Spinal cord (tissue), 10 donors: ENCODE results near the gene SEMA3G. TPM values are rescaled to one million over a fixed set of nuclear protein-coding genes. Genes with fewer than 3 reads are reported as not detected.

ENCODE experiments used
- DNase-seq, 6 donors: peaks; one replicate each; pipeline versions ENCODE4 v3.0.0 to v3.0.0-alpha.2; 2013 to 2015; ENCODE audit warnings: low spot score in 6 of 6, low read depth in 4 of 6
- H3K27ac ChIP-seq: one replicate; pipeline ENCODE4 v1.5.1; 2013; ENCODE audit warnings: low read depth, low read length, control low read depth
- H3K27me3 ChIP-seq: one replicate; pipeline ENCODE4 v1.6.1; 2013; ENCODE audit warnings: low read length; ENCODE audit not compliant: control insufficient read depth, insufficient read depth
- H3K36me3 ChIP-seq: one replicate; pipeline ENCODE4 v1.6.1; 2013; ENCODE audit warnings: low read length; ENCODE audit not compliant: control insufficient read depth, insufficient read depth
- H3K4me1 ChIP-seq: one replicate; pipeline ENCODE4 v1.6.1; 2013; ENCODE audit warnings: low read length; ENCODE audit not compliant: control insufficient read depth, insufficient read depth
- H3K4me3 ChIP-seq: one replicate; pipeline ENCODE4 v1.5.1; 2013; ENCODE audit warnings: low read depth, low read length, control low read depth
- H3K9me3 ChIP-seq: one replicate; pipeline ENCODE4 v1.6.1; 2013; ENCODE audit warnings: low read length; ENCODE audit not compliant: control insufficient read depth, insufficient read depth
- WGBS: methylation state at CpG from one replicate; pipeline ENCODE4 v1.1.5; 2013; ENCODE audit warnings: missing lambda C conversion rate; ENCODE audit not compliant: insufficient coverage; 5-methylcytosine and 5-hydroxymethylcytosine counted together
- polyA plus RNA-seq, 2 donors: library from polyadenylated mRNA; unstranded; fragments of 120-200 nt; gene quantifications; one replicate each; pipeline ENCODE4 v1.2.1, GENCODE V29; 2013; ENCODE audit not compliant: insufficient read length in 2 of 2
- total RNA-seq, 2 donors: library from RNA; depleted of rRNA in 1 of 2; stranded (reverse); fragments of 120-200 nt in 1 of 2; fragments of >200 nt in 1 of 2; gene quantifications; one replicate each; pipeline versions ENCODE4 v1.2.3 to v1.2.4, GENCODE V29; 2013 to 2014
- donor health status: healthy.

SEMA3G gene
- total and polyA plus RNA-seq, 4 donors, result 6.3 to 26.6 (median 18.9) TPM

DNA sequence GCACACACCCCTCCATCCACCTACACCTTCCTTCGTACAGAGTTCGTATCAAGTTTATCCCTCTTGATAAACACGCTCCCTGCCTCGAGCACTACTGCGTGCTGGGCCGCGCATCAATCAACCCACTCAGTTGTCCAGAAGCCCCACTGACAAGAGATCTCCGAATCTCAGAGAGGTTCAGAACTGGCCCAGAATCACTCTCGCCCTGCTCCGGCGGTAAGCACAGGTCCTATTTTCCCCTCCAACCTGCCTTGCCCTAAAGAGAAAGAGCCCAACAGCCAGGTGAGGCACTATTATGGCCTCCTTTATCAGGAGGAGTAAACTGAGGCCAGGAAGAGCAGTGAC, 10.0 kb upstream of the SEMA3G start:
- Histone ChIP-seq H3K4me3 (peak overlapping the region; percentile 93), H3K4me1 (peaks cover 33% of the 10 kb centered on the region), H3K27me3 (no peaks in the 10 kb centered on the region), H3K27ac (peak overlapping the region; percentile 91), H3K36me3 (peaks cover 23% of the 10 kb centered on the region), H3K9me3 (no peaks in the 10 kb centered on the region)
- no peak for DNase-seq
- 61% methylated on average over 8 of the region's 11 CpGs for WGBS

DNA sequence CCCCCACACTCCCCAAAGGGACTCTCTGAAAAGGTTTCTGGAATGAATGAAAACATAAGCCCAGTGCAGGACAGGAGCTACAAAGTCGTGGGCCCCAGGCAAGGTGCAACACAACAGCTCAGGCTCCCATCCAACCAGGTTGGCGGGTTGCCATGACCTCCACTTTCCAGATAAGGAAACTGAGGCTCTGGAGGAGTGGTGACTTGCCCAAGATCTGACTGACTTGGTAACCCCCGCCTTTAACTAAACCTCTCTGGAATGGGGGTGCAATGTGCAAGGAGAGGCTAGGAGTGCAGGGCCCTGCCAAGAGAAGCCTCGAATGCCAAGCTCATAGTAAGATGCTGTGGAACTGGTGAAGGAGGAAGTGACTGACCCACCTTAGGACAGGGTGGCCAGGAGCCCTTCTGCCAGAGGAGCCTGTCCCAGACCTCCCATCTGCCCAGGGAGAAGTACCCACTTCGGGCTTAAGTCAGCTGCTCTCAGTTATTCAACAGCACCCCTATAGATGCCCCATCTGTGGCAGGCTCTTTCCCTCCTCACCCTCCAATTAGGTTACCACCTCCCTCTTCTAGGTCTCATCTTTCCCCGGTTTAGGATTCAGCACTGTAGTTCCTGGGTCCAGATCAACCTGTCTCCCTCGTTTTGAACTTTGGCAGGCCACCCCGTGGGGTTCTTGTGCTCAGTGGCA, 9.5 kb upstream of the SEMA3G start:
- Histone ChIP-seq H3K4me1 (peaks cover 33% of the 10 kb centered on the region), H3K36me3 (peaks cover 20% of the 10 kb centered on the region), H3K27ac (peak overlapping the region; percentile 91), H3K27me3 (no peaks in the 10 kb centered on the region), H3K4me3 (no peak overlapping the region), H3K9me3 (no peaks in the 10 kb centered on the region)
- WGBS, result 74% methylated on average over 6 of the region's 8 CpGs
- no peak for DNase-seq

DNA sequence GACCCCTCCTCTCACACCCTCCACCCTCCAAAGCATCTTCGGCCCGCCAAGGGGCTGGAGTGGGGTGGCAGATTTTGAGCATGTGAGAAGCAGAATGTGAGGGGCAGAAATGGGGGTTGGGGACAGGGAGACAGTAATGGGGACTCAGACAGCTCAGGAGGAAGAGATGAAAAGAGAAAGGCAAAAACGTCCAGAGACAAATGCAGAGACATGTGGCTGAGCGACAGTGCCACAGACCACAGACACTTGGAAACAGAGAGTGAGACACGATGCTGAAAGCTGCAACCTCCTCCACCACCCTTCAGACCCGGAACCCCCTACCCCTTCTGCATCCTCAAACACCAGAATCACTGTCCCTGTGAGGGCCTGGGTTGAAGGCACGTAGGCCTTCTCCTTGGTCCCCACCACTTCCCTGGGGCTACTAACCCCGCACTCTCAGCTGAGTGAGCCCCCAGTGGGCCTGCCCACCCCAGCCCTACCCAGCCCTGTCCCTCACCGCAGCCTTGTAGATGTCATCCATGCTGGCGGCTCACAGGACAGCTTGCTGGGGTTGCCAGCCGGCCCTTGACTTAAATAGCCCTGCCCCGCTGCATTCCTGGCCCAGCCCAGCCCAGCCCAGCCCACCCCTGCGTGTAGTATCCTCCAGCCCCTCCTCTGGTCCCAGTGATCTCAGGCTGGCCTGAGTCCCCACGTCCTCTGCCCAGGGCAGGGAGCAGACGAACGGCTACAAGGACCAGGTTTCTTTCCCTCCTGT, 8.8 kb upstream of the SEMA3G start, which contains the start of gene TNNC1:
TNNC1 (minus strand) TSS at position 546 of the 754 bp plus-strand sequence; CDS start at position 520, 26 bp downstream.
- H3K36me3 ChIP-seq, result peaks cover 13% of the 10 kb centered on the region
- DNase-seq, result no peak
- peak within 1 kb of the TSS; percentile 91 for H3K27ac ChIP-seq
- no peaks in the 10 kb centered on the region for H3K27me3 ChIP-seq
- WGBS, result 58% methylated on average over 12 of the region's 16 CpGs
- no peaks in the 10 kb centered on the region for H3K9me3 ChIP-seq
- no peak within 1 kb of the TSS for H3K4me3 ChIP-seq
- peaks cover 33% of the 10 kb centered on the region for H3K4me1 ChIP-seq

DNA sequence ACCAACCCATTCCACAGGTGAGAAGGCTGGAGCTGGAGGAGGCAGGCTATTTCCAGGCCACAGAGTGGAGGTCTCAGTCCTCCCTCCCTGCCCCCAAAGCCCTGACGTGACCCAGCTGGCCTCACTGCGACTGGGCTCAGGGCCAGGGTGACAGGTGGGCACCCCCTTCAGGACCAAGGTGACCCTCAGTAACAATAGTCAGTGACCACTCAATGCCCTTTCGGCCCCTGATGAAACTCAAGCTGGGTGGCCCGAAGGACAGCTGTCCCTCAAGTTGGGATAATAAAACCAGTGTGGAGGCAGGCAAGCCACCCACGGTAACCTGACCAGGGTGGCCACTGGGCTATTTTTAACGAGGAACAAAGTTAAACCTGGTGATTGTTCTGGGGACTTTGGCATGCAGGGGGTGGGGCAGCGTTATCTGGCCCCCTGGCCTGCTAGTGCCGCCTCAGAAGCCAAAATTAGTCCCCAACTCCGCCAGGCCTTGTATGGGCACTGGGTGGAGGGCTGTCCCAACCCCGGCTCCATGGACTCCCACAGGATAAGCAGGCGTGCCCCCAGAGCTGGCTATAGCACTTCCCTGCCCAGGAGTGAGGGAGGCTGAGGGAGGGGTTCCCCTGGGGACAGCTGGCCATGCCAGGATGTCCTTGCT, 7.8 kb upstream of the SEMA3G start:
- H3K27ac ChIP-seq, result no peak overlapping the region
- 65% methylated on average over 11 of the region's 11 CpGs for WGBS
- no peaks in the 10 kb centered on the region for H3K9me3 ChIP-seq
- no peak for DNase-seq
- H3K4me1 ChIP-seq, result peaks cover 30% of the 10 kb centered on the region
- H3K27me3 ChIP-seq, result no peaks in the 10 kb centered on the region
- H3K4me3 ChIP-seq, result no peak overlapping the region
- peaks cover 5% of the 10 kb centered on the region for H3K36me3 ChIP-seq

DNA sequence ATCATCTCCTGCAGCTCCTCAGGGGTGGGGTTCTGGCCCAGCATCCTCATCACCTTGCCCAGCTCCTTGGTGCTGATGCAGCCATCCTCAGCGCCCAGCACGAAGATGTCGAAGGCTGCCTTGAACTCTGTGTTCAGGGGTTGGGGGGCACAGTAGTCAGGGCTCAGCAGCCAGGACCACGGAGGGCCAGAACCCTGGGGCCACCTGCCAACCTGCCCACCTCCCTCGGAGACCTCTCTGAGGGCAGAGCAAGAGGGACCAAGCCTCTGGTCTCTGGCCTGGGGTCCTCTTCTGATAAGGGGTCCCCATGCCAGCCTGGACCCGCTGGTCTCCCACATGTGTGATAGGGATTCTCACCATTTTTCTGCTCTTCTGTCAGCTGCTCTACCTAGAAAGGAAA, 7.2 kb upstream of the SEMA3G start:
- no peak overlapping the region for H3K27ac ChIP-seq
- H3K4me3 ChIP-seq, result no peak overlapping the region
- peaks cover 25% of the 10 kb centered on the region for H3K4me1 ChIP-seq

DNA sequence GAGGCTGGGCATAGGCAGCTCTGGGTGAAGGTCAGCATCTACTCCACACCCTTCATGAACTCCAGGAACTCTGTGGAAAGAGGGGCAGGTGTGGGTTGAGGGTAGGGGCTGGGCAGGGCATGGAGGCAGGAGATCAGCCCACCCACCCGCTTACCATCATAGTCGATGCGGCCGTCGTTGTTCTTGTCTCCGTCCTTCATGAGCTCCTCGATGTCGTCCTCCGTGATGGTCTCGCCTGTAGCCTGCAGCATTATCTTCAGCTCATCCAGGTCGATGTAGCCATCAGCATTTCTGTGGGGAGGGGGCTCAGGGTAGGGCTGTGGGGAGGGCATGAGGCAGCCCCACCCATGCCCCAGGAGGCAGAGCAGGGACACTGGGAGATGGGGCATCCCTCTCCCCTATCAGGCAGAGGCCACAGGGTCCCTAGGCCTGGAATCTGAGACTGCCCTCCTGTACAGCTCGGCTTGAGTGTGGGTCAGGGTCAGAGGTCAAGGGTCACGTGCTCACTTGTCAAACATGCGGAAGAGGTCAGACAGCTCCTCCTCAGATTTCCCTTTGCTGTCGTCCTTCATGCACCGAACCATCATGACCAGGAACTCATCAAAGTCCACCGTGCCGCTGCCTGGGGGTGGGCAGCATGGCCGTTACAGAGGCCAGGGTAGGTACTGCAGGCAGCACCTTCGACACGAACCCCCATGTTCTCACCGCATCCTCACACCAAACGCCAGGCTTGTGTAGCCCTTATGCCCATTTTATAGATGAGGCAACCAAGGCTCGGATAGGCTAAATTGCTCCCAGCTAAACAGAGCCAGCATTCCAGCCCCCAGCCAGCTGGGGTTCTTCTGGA, 6.6 kb upstream of the SEMA3G start:
- DNase-seq, result no peak
- H3K36me3 ChIP-seq, result no peaks in the 10 kb centered on the region
- H3K9me3 ChIP-seq, result no peaks in the 10 kb centered on the region
- peaks cover 24% of the 10 kb centered on the region for H3K4me1 ChIP-seq
- H3K4me3 ChIP-seq, result no peak overlapping the region
- H3K27me3 ChIP-seq, result no peaks in the 10 kb centered on the region
- 68% methylated on average over 16 of the region's 24 CpGs for WGBS
- no peak overlapping the region for H3K27ac ChIP-seq

More for the DNA sequence above, 7.2 kb upstream of the SEMA3G start:
- DNase-seq, result no peak
- Histone ChIP-seq H3K9me3 (no peaks in the 10 kb centered on the region), H3K27me3 (no peaks in the 10 kb centered on the region), H3K36me3 (no peaks in the 10 kb centered on the region)
- 89% methylated on average over 5 of the region's 6 CpGs for WGBS

DNA sequence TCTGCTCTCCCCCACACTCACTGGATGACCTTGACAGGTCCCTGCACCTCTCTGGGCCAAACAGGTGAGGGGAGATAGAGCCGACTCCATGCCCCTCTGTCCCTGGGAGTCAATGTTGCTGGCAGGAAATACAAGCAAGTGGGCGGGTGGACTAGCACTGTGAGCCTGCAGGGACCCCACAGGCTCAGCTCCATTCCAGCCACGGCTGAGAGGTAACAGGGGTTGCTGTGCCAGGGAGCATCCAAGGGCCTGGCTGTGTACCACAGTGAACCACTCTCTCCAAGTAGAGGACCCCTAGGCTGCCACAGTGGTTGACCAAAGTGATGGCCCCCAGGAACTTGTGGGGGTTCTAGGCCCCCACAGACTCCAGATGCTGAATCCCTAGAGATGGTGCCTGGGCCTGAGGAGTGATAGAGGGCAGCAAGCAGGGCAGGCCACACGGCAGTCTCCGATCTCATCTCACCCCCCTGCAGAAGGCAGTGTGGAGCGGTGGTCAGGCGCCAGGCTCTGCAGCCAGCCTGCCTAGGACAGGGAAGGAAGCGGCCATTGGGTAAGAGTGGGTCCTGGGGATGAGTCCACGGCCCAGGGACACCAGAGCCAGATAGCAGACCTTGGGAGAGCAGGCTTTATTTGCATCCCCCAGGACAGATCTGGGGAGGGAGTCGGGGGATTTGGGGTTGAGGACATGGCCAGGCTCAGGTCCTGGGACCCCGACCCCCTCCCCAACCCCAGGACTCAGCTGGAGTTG, 5.8 kb upstream of the SEMA3G start:
- 76% methylated on average over 6 of the region's 11 CpGs for WGBS
- no peaks in the 10 kb centered on the region for H3K9me3 ChIP-seq
- no peak overlapping the region for H3K27ac ChIP-seq
- DNase-seq, result no peak
- no peak overlapping the region for H3K4me3 ChIP-seq
- H3K27me3 ChIP-seq, result no peaks in the 10 kb centered on the region
- peaks cover 26% of the 10 kb centered on the region for H3K4me1 ChIP-seq
- no peaks in the 10 kb centered on the region for H3K36me3 ChIP-seq

DNA sequence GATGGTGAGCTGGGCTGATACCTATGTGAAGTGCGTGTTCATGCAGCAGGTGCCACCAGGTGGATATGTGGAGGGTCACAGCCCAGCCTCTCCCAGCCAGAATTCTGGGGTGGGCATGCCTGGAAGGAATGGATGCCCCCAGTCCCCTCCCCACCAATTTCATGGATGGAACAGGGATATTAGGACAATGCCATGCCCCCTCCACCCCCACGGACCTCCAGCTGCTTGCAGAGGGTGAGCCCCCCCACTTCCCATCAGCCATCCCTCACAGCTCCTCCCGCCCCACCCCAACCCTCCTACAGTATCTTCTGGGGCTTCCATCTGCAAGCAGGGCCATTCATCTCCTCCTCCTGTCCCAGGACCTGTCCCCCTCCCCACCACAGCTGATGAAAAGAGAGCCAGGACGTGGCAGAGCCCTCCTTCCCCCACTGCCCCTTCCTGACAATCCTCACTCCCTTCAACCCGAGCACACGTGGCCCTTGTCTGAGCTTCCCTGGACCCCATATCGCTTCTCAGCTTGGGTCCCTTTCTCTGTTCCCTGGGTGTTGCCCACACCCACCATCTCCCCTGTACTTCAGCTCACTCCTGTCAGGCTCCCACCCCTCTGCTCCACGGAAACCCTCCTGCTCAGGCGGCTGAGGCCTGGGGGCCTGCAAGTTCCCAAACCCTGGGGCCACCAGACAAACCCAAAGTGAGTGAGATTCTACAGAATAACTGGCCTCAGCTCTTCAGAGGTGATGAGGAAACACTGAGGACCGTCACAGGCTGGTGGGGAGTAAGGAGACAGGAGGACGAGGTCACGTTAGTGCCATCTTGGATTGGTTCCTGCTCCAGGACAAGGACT, 2.8 kb upstream of the SEMA3G start:
- H3K4me1 ChIP-seq, result peaks cover 29% of the 10 kb centered on the region
- no peak overlapping the region for H3K27ac ChIP-seq
- H3K4me3 ChIP-seq, result no peak overlapping the region
- no peaks in the 10 kb centered on the region for H3K27me3 ChIP-seq
- 69% methylated on average over 11 of the region's 12 CpGs for WGBS
- no peaks in the 10 kb centered on the region for H3K9me3 ChIP-seq
- no peaks in the 10 kb centered on the region for H3K36me3 ChIP-seq
- DNase-seq, result no peak
